CD4-positive, alpha-beta T cell (primary cell): ENCODE data around the gene SNX19. TPM values are rescaled to one million over a fixed set of nuclear protein-coding genes. Genes with fewer than 3 reads are reported as not detected.

ENCODE experiments used
- ATAC-seq: fragments of 200-7000 bp; cut with Tn5 transposase; one replicate; pipeline ENCODE4 v1.10.0; 2022; ENCODE audit warnings: mild to moderate bottlenecking; ENCODE audit not compliant: poor library complexity
- CTCF ChIA-PET: fragments of 350-600 bp; sonication (Branson Sonifier 250); formaldehyde crosslinking; loops from one replicate; lab custom pipeline; 2021; ENCODE audit warnings: antibody characterized with exemption, inconsistent platforms; lab: Charles Lee
- POLR2A ChIA-PET: fragments of 350-600 bp; sonication (Branson Sonifier 250); formaldehyde crosslinking; loops from one replicate; lab custom pipeline; 2021; ENCODE audit warnings: antibody characterized with exemption, inconsistent platforms; lab: Charles Lee
- DNase-seq, 14 experiments: peaks; one replicate each; pipeline ENCODE4 v3.0.0-alpha.2; 2013 to 2020; ENCODE audit warnings: mixed read lengths in 2 of 14
- H3K27ac ChIP-seq, 2 donors: one replicate each; pipeline versions ENCODE4 v1.5.1 to v1.7.0; 2013; ENCODE audit warnings: low read length in 2 of 2, low read depth in 1 of 2, mild to moderate bottlenecking in 1 of 2
- H3K27me3 ChIP-seq, 2 experiments: 1 replicate in 1 of 2; 2 replicates in 1 of 2; pipeline versions ENCODE4 v1.6.1 to v1.7.0; 2013; ENCODE audit warnings: low read length in 2 of 2, control low read depth in 1 of 2, mild to moderate bottlenecking in 1 of 2, moderate library complexity in 1 of 2; ENCODE audit not compliant: insufficient read depth in 2 of 2, control insufficient read depth in 1 of 2
- H3K36me3 ChIP-seq: one replicate; pipeline ENCODE4 v1.6.1; 2013; ENCODE audit warnings: low read length, control low read depth; ENCODE audit not compliant: insufficient read depth
- H3K4me1 ChIP-seq: one replicate; pipeline ENCODE4 v1.6.1; 2013; ENCODE audit warnings: low read length, control low read depth; ENCODE audit not compliant: insufficient read depth
- H3K4me3 ChIP-seq: one replicate; pipeline ENCODE4 v1.5.1; 2013; ENCODE audit warnings: mild to moderate bottlenecking, low read length, moderate library complexity
- H3K9me3 ChIP-seq, 2 experiments: 1 replicate in 1 of 2; 2 replicates in 1 of 2; pipeline versions ENCODE4 v1.6.1 to v1.7.0; 2013; ENCODE audit warnings: low read length in 2 of 2, mild to moderate bottlenecking in 2 of 2, control low read depth in 1 of 2, moderate library complexity in 1 of 2; ENCODE audit not compliant: control insufficient read depth in 1 of 2, insufficient read depth in 1 of 2
- H3K27ac Mint-ChIP-seq: one replicate; pipeline ENCODE4 v1.8.0; 2020; ENCODE audit warnings: mixed read lengths
- H3K27me3 Mint-ChIP-seq: one replicate; pipeline ENCODE4 v1.8.0; 2021; ENCODE audit warnings: mixed read lengths
- H3K36me3 Mint-ChIP-seq: one replicate; pipeline ENCODE4 v1.8.0; 2021; ENCODE audit warnings: low read depth, mixed read lengths
- H3K4me1 Mint-ChIP-seq: one replicate; pipeline ENCODE4 v1.8.0; 2021; ENCODE audit warnings: low read depth, mixed read lengths
- H3K4me3 Mint-ChIP-seq: one replicate; pipeline ENCODE4 v1.8.0; 2020; ENCODE audit warnings: mild to moderate bottlenecking, mixed read lengths
- H3K9me3 Mint-ChIP-seq: one replicate; pipeline ENCODE4 v1.8.0; 2020; ENCODE audit warnings: mixed read lengths
- CTCF ChIP-seq: fragments of 200-600 bp; IDR thresholded peaks from one replicate; pipeline ENCODE4 v1.8.0; 2022; ENCODE audit warnings: antibody characterized with exemption, mild to moderate bottlenecking
- intact Hi-C, 2 experiments: fragments of 100-400 bp; cut with DNase I in 1 of 2; cut with micrococcal nuclease in 1 of 2; formaldehyde crosslinking; loops; one replicate each; pipeline versions ENCODE4 v1.15.1 to v1.9.0; 2023 to 2025; cut with DNase I, micrococcal nuclease
- total RNA-seq, 174 experiments: library from RNA in 2 of 174; stranded (reverse) in 2 of 174; gene quantifications; one replicate each; pipeline ENCODE4 v1.2.3 and lab custom pipeline; 2021 to 2026

Gene SNX19
- total RNA-seq, 2 experiments from 2014 or later: 41.2 to 43.8 TPM

GRCh38 chr11:130907229-130907628 lies 9.1 kb downstream of the SNX19 start:
- DNase-seq (no peak), ATAC-seq (no peak)
- Mint-ChIP-seq H3K27me3 (no peaks in the 10 kb centered on the region), H3K9me3 (peaks cover 3% of the 10 kb centered on the region), H3K4me3 (no peak overlapping the region), H3K4me1 (peaks cover 34% of the 10 kb centered on the region), H3K27ac (no peak overlapping the region), H3K36me3 (peaks cover 96% of the 10 kb centered on the region)
- H3K4me1 ChIP-seq: no peaks in the 10 kb centered on the region
- H3K4me3 ChIP-seq: no peak overlapping the region
- H3K27me3 ChIP-seq: no peaks in the 10 kb centered on the region
- POLR2A ChIA-PET: interaction anchor here (1.9 kb wide), 1 partner anchor 9 kb away, joined by 10 read pairs; the partner anchor contains the start of gene SNX19
- H3K27ac ChIP-seq: no peak overlapping the region
- H3K9me3 ChIP-seq: peaks cover 5 to 7% of the 10 kb centered on the region in 2 experiments
- CTCF ChIA-PET: interaction anchor here (1.2 to 5.3 kb wide), 2 partner anchors 10 to 476 kb away, joined by 4 to 21 read pairs; partner anchors contain the start of gene SNX19
- no peak for TF ChIP-seq CTCF
- peaks cover 87% of the 10 kb centered on the region for H3K36me3 ChIP-seq
- intact Hi-C loops: no loop called here

GRCh38 chr11:130906616-130907015 lies 9.7 kb downstream of the SNX19 start:
- no peak for TF ChIP-seq CTCF
- ATAC-seq (no peak), DNase-seq (no peak)
- H3K27me3 ChIP-seq: no peaks in the 10 kb centered on the region
- ChIA-PET POLR2A (interaction anchor here (1.9 kb wide), 1 partner anchor 9 kb away, joined by 10 read pairs; the partner anchor contains the start of gene SNX19), CTCF (interaction anchor here (1.1 to 5.3 kb wide), 3 partner anchors 10 to 476 kb away, joined by 3 to 21 read pairs (median 4); partner anchors contain the start of gene SNX19)
- intact Hi-C loops: no loop called here
- H3K27ac ChIP-seq: no peak overlapping the region
- no peaks in the 10 kb centered on the region for H3K4me1 ChIP-seq
- H3K4me3 ChIP-seq: no peak overlapping the region
- no peak overlapping the region for H3K27ac Mint-ChIP-seq
- H3K27me3 Mint-ChIP-seq: no peaks in the 10 kb centered on the region
- H3K4me1 Mint-ChIP-seq: peaks cover 28% of the 10 kb centered on the region
- H3K9me3 Mint-ChIP-seq: no peaks in the 10 kb centered on the region
- H3K36me3 Mint-ChIP-seq: peaks cover 96% of the 10 kb centered on the region
- H3K4me3 Mint-ChIP-seq: no peak overlapping the region
- H3K36me3 ChIP-seq: peaks cover 90% of the 10 kb centered on the region
- peaks cover 4 to 5% of the 10 kb centered on the region in 2 experiments for H3K9me3 ChIP-seq

- H3K9me3 Mint-ChIP-seq: no peaks in the 10 kb centered on the region
- Histone ChIP-seq H3K36me3 (peaks cover 96% of the 10 kb centered on the region), H3K27ac (no peak overlapping the region), H3K9me3 (no peaks in the 10 kb centered on the region), H3K4me1 (no peaks in the 10 kb centered on the region), H3K4me3 (no peak overlapping the region), H3K27me3 (no peaks in the 10 kb centered on the region)
- peaks cover 25% of the 10 kb centered on the region for H3K4me1 Mint-ChIP-seq
- no peak for ATAC-seq
- DNase-seq: no peak
- intact Hi-C loops: no loop called here
- ChIA-PET CTCF (interaction anchor here (1.1 to 5.3 kb wide), 3 partner anchors 11 to 43 kb away, joined by 3 to 21 read pairs (median 8); partner anchors contain the start of gene SNX19), POLR2A (interaction anchor here (2.1 kb wide), 1 partner anchor 11 kb away, joined by 13 read pairs; the partner anchor contains the start of gene SNX19)
- TF ChIP-seq CTCF: no peak
- H3K27me3 Mint-ChIP-seq: no peaks in the 10 kb centered on the region
- H3K27ac Mint-ChIP-seq: no peak overlapping the region
- peaks cover 99% of the 10 kb centered on the region for H3K36me3 Mint-ChIP-seq
- H3K4me3 Mint-ChIP-seq: no peak overlapping the region
Observed at GRCh38 chr11:130905512-130905911, 10.8 kb downstream of the SNX19 start.
